ENCODE results near the gene SLC22A13.

- TF ChIP-seq CTCF (IDR thresholded peaks at IDR 0.05), result no peak
- no peak for TF ChIP-seq EZH2phosphoT487 (IDR thresholded peaks at IDR 0.05)
- TF ChIP-seq EZH2 (IDR thresholded peaks at IDR 0.05), result no peak
Measured at GRCh38 chr3:38308456-38308855, 42.8 kb downstream of the SLC22A13 start.
